Measurements from ENCODE around the gene ZNF492.

ZNF492 gene

GRCh38 chr19:22617614-22618320, 16.4 kb upstream of the ZNF492 start:
- TF ChIP-seq, protein P1, sequence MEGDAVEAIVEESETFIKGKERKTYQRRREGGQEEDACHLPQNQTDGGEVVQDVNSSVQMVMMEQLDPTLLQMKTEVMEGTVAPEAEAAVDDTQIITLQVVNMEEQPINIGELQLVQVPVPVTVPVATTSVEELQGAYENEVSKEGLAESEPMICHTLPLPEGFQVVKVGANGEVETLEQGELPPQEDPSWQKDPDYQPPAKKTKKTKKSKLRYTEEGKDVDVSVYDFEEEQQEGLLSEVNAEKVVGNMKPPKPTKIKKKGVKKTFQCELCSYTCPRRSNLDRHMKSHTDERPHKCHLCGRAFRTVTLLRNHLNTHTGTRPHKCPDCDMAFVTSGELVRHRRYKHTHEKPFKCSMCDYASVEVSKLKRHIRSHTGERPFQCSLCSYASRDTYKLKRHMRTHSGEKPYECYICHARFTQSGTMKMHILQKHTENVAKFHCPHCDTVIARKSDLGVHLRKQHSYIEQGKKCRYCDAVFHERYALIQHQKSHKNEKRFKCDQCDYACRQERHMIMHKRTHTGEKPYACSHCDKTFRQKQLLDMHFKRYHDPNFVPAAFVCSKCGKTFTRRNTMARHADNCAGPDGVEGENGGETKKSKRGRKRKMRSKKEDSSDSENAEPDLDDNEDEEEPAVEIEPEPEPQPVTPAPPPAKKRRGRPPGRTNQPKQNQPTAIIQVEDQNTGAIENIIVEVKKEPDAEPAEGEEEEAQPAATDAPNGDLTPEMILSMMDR (IDR thresholded peaks at IDR 0.05; ENCODE audit: borderline replicate concordance, control extremely low read depth, extremely low read depth, insufficient read depth, missing control alignments), result no peak
- in situ Hi-C loops (cut with MboI; ENCODE audit: low sequenced_read_pairs, unreplicated experiment), result no loop called here

GRCh38 chr19:22619371-22619770, 14.8 kb upstream of the ZNF492 start:
- TF ChIP-seq, protein P1 (IDR thresholded peaks at IDR 0.05; ENCODE audit: borderline replicate concordance, control extremely low read depth, extremely low read depth, insufficient read depth, missing control alignments), result no peak
- in situ Hi-C loops (cut with MboI; ENCODE audit: low sequenced_read_pairs, unreplicated experiment), result no loop called here
- DNase-seq (ENCODE audit: low spot score), result no peak

More at GRCh38 chr19:22617614-22618320, 16.4 kb upstream of the ZNF492 start:
- DNase-seq (ENCODE audit: low spot score), result no peak

DNA sequence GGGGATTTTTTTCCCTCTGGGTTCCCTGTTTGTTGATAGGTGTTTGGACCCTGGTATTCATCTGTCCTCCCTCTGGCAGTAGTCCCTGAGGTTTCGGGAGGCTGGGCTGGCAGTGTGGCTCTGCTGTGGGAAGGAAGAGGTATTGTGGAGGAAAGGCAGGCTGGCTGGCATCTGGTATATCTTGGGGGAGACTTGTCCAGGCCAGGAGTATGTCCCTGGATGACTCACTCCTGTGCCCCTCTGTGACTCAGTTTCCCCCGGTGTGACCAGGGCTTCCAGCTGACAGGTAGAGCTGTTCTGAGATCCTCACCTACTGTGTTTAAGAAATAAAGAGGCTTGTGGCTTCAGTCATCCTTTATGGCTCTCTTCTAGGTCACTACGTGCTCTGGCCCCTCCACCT, 14.2 kb upstream of the ZNF492 start:
- TF ChIP-seq, protein P1 (IDR thresholded peaks at IDR 0.05; ENCODE audit: borderline replicate concordance, control extremely low read depth, extremely low read depth, insufficient read depth, missing control alignments), result no peak
- in situ Hi-C loops (cut with MboI; ENCODE audit: low sequenced_read_pairs, unreplicated experiment), result no loop called here
- DNase-seq (ENCODE audit: low spot score), result no peak

DNA sequence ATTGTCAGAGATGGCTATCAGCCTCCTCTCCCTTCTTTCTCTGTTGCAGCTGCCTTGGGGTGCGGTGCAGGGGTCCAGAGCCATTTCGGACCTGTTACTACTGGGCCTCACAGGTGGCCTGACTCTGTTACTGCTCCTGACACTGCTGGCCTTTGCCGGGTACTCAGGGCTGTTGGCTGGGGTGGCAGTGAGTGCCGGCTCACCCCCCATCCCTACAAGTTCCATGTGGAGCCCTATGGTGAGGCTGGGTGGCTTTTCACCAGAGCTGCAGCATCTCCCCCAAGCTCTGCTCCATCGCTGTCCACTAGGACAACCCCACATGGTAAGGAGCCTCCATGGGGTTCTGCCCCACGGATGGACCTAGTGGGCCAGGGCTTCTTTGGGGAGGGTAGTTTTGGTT, 13.7 kb upstream of the ZNF492 start:
- no peak for DNase-seq (ENCODE audit: low spot score)
- TF ChIP-seq, protein P1 (IDR thresholded peaks at IDR 0.05; ENCODE audit: borderline replicate concordance, control extremely low read depth, extremely low read depth, insufficient read depth, missing control alignments), result no peak
- in situ Hi-C loops (cut with MboI; ENCODE audit: low sequenced_read_pairs, unreplicated experiment), result no loop called here

- no peak for DNase-seq (ENCODE audit: low spot score)
- in situ Hi-C loops (cut with MboI; ENCODE audit: low sequenced_read_pairs, unreplicated experiment), result no loop called here
- TF ChIP-seq, protein P1 (IDR thresholded peaks at IDR 0.05; ENCODE audit: borderline replicate concordance, control extremely low read depth, extremely low read depth, insufficient read depth, missing control alignments), result no peak
These were observed 13.2 kb upstream of the ZNF492 start for GRCh38 chr19:22620912-22621311.

- in situ Hi-C loops (cut with MboI; ENCODE audit: low sequenced_read_pairs, unreplicated experiment), result no loop called here
- DNase-seq (ENCODE audit: low spot score), result no peak
- TF ChIP-seq, protein P1 (IDR thresholded peaks at IDR 0.05; ENCODE audit: borderline replicate concordance, control extremely low read depth, extremely low read depth, insufficient read depth, missing control alignments), result no peak
These were observed 12.1 kb upstream of the ZNF492 start for GRCh38 chr19:22622020-22622419.

All from GM13976 (cell line).